Measurements from ENCODE around the gene FREM2.

The FREM2 gene

GRCh38 chr13:38905861-38906260 lies 219.0 kb downstream of the FREM2 start:
- no peak for DNase-seq

- DNase-seq: no peak
Observed at GRCh38 chr13:38908574-38908973, 221.7 kb downstream of the FREM2 start.

- DNase-seq: no peak
Observed at GRCh38 chr13:38914070-38914469, 227.2 kb downstream of the FREM2 start.

- no peak for DNase-seq
Observed at GRCh38 chr13:38921081-38921480, 234.2 kb downstream of the FREM2 start.

GRCh38 chr13:38922170-38922569 lies 235.3 kb downstream of the FREM2 start:
- DNase-seq: no peak

- no peak for DNase-seq
Observed at GRCh38 chr13:38933786-38934185, 246.9 kb downstream of the FREM2 start.

Measured in GF-D8 (cell line).